GM12878 (cell line): ENCODE data around the gene TDRD3. TPM values are rescaled to one million over a fixed set of nuclear protein-coding genes. Genes with fewer than 3 reads are reported as not detected.

Experiments used
- BMI1 ChIP-seq: fragments of 450-650 bp; IDR thresholded peaks from 2 replicates; pipeline ENCODE4 v1.6.1; 2016; ENCODE audit warnings: mild to moderate bottlenecking, moderate library complexity, borderline replicate concordance
- BRCA1 ChIP-seq: IDR thresholded peaks from 2 replicates; pipeline ENCODE4 v1.6.1; 2011; ENCODE audit warnings: low read depth, low read length, improper control_type of control experiment
- CBX5 ChIP-seq: sonication (generic); IDR thresholded peaks from 2 replicates; pipeline ENCODE4 v1.6.1; 2016; ENCODE audit warnings: low read depth, moderate library complexity, mild to moderate bottlenecking, inconsistent platforms
- CEBPB ChIP-seq, 2 experiments: fragments of 150-350 bp in 1 of 2; IDR thresholded peaks; 2 replicates each; pipeline ENCODE4 v1.6.1; 2012 to 2014; ENCODE audit warnings: low read depth in 2 of 2, low read length in 2 of 2, borderline replicate concordance in 1 of 2, inconsistent platforms in 1 of 2
- CEBPZ ChIP-seq: fragments of 150-350 bp; IDR thresholded peaks from 2 replicates; pipeline ENCODE4 v1.6.1; 2016; ENCODE audit warnings: low read depth, low read length
- CREM ChIP-seq: IDR thresholded peaks from 2 replicates; pipeline ENCODE4 v1.6.1; 2014; ENCODE audit warnings: antibody characterized with exemption, low read depth
- DPF2 ChIP-seq: fragments of 450-650 bp; IDR thresholded peaks from 2 replicates; pipeline ENCODE4 v1.6.1; 2017; ENCODE audit warnings: mild to moderate bottlenecking
- ELK1 ChIP-seq: IDR thresholded peaks from 2 replicates; pipeline ENCODE4 v1.6.1; 2012; ENCODE audit warnings: low read depth, low read length, improper control_type of control experiment
- EP300 ChIP-seq, 2 experiments: fragments of 150-350 bp in 1 of 2; IDR thresholded peaks; 2 replicates each; pipeline ENCODE4 v1.6.1; 2011 to 2012; ENCODE audit warnings: low read depth in 2 of 2, low read length in 2 of 2, borderline replicate concordance in 1 of 2, improper control_type of control experiment in 1 of 2, inconsistent platforms in 1 of 2; ENCODE audit not compliant: control insufficient read depth in 1 of 2
- GATAD2B ChIP-seq: fragments of 450-650 bp; conservative IDR thresholded peaks from 2 replicates; pipeline ENCODE4 v1.6.1; 2017; ENCODE audit warnings: low read depth, mild to moderate bottlenecking, moderate library complexity
- IKZF1 ChIP-seq: fragments of 450-650 bp; conservative IDR thresholded peaks from 2 replicates; pipeline ENCODE4 v1.6.1; 2017; ENCODE audit warnings: antibody characterized with exemption, mild to moderate bottlenecking
- IRF5 ChIP-seq: fragments of 450-650 bp; IDR thresholded peaks from 2 replicates; pipeline ENCODE4 v1.6.1; 2017; ENCODE audit warnings: borderline replicate concordance
- JUND ChIP-seq: IDR thresholded peaks from 2 replicates; pipeline ENCODE4 v1.6.1; 2012; ENCODE audit warnings: low read depth, mild to moderate bottlenecking, low read length, improper control_type of control experiment, moderate library complexity
- MYB ChIP-seq: fragments of 150-350 bp; IDR thresholded peaks from 2 replicates; pipeline ENCODE4 v1.6.1; 2014; ENCODE audit warnings: mild to moderate bottlenecking, low read depth, low read length, borderline replicate concordance
- MYC ChIP-seq: IDR thresholded peaks from 2 replicates; pipeline ENCODE4 v1.6.1; 2011; ENCODE audit warnings: mild to moderate bottlenecking, low read length, moderate library complexity, inconsistent platforms; ENCODE audit not compliant: insufficient read depth, insufficient replicate concordance, insufficient read length, severe bottlenecking
- REST ChIP-seq: IDR thresholded peaks from 2 replicates; pipeline ENCODE4 v1.6.1; 2012; ENCODE audit warnings: mild to moderate bottlenecking, low read depth, low read length
- RFX5 ChIP-seq: IDR thresholded peaks from 2 replicates; pipeline ENCODE4 v1.6.1; 2011; ENCODE audit warnings: low read depth, low read length, improper control_type of control experiment
- SREBF1 ChIP-seq: IDR thresholded peaks from 2 replicates; pipeline ENCODE4 v1.6.1; 2012; ENCODE audit warnings: mild to moderate bottlenecking, low read length
- STAT3 ChIP-seq: IDR thresholded peaks from 2 replicates; pipeline ENCODE4 v1.6.1; 2011; ENCODE audit warnings: low read depth, low read length, improper control_type of control experiment
- ZNF217 ChIP-seq: fragments of 450-650 bp; IDR thresholded peaks from 2 replicates; pipeline ENCODE4 v1.6.1; 2017; ENCODE audit warnings: antibody characterized with exemption, mild to moderate bottlenecking
- ZNF24 ChIP-seq: fragments of 450-650 bp; IDR thresholded peaks from 2 replicates; pipeline ENCODE4 v1.6.1; 2017; ENCODE audit warnings: antibody characterized with exemption, mild to moderate bottlenecking
- ZSCAN29 ChIP-seq: fragments of 450-650 bp; IDR thresholded peaks from 2 replicates; pipeline ENCODE4 v1.6.1; 2017; ENCODE audit warnings: mild to moderate bottlenecking, moderate library complexity
- polyA plus RNA-seq, 11 experiments: library from polyadenylated mRNA; depleted of rRNA in 4 of 11; unstranded in 6 of 11; stranded (reverse) in 5 of 11; fragments of >200 nt; fragmentation: Nextera tagmentation in 4 of 11; fragmentation: Illumina TruSeq in 1 of 11; extraction: Ambion mirVana in 4 of 11; extraction: Trizol in 1 of 11; gene quantifications; 1 replicate in 1 of 11; 2 replicates in 10 of 11; pipeline versions ENCODE4 v1.2.1 to v1.2.3, GENCODE V29; 2011 to 2016; ENCODE audit warnings: inconsistent platforms in 2 of 11, missing spikeins in 2 of 11, low read depth in 1 of 11
- total RNA-seq, 4 experiments: library from RNA; depleted of rRNA in 3 of 4; stranded (reverse); fragments of >200 nt in 3 of 4; fragmentation: Illumina TruSeq in 1 of 4; extraction: Trizol in 1 of 4; gene quantifications; 2 replicates each; pipeline versions ENCODE4 v1.2.1 to v1.2.3, GENCODE V29; 2013 to 2021

The TDRD3 gene
- total and polyA plus RNA-seq, 10 of the 15 experiments (the other 5 are each of a cell fraction or from before 2014, with no cell fraction given), result 8.4 to 27.9 (median 15.8) TPM

- TF ChIP-seq ELK1 (no peak), CREM (no peak), CEBPB (IDR thresholded peaks at IDR 0.05; ENCODE audit: borderline replicate concordance in 1 of 2, low read depth in 2 of 2, low read length in 2 of 2) (no peak), ZSCAN29 (no peak), MYC (no peak), IKZF1 (0 out of 2 replicates have a peak, but pooled peaks have one; percentile 19), REST (no peak), EP300 (IDR thresholded peaks at IDR 0.05; ENCODE audit: borderline replicate concordance in 1 of 2, control insufficient read depth in 1 of 2, low read depth in 2 of 2, low read length in 2 of 2) (peak; percentile 16 to 25; a peak in 1 of 4 replicates), BRCA1 (no peak), BMI1 (peak; percentile 63), CBX5 (no peak), RFX5 (no peak), SREBF1 (no peak), IRF5 (no peak), DPF2 (peak; percentile 56; the same call in 1 of the 2 replicates), CEBPZ (no peak), STAT3 (no peak), ZNF24 (peak; percentile 12; the same call in 1 of the 2 replicates), ZNF217 (peak; percentile 71), MYB (no peak), GATAD2B (no peak), JUND (no peak)
- TF ChIP-seq, all 136 proteins: peak for 18
These were observed 97.3 kb downstream of the TDRD3 start (continued) for GRCh38 chr13:60494296-60494695.
